ENCODE results near the gene EEPD1.

- TF ChIP-seq CTCF (IDR thresholded peaks at IDR 0.05): no peak
- TF ChIP-seq POLR2A (IDR thresholded peaks at IDR 0.05): no peak
Measured at GRCh38 chr7:36278069-36278619, 125.1 kb downstream of the EEPD1 start.
